AG08396 (cell line): ENCODE measurements around the gene TAS1R1.

Source experiments
- DNase-seq: peaks from one replicate; pipeline ENCODE4 v3.0.0; 2012; ENCODE audit warnings: low spot score, mixed read lengths

Gene TAS1R1

DNA sequence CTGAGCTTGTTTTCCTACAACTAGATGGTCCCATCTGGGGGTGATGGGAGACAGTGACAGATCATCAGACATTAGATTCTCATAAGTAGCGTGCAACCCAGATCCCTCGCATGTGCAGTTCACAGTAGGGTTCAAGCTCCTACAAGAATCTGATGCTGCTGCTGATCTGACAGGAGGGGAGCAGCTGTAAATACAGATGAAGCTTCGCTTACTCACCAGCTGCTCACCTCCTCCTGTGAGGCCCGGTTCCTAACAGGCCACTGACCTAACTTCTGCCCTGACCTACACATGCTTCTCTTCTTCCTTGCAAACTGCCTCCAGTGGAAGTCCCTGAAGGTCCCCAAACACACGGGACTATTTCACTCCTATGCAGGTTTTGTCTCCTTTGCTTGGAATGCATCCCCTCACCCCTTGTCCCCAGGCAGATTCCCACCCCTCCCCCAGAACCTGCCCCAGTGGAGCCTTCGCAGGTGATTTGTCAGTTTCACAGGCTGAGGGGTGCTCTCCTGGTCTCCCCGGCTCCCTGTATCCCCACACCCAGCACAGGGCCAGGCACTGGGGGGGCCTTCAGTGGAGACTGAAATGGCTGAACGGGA, 19.0 kb downstream of the TAS1R1 start:
- no peak for DNase-seq

DNA sequence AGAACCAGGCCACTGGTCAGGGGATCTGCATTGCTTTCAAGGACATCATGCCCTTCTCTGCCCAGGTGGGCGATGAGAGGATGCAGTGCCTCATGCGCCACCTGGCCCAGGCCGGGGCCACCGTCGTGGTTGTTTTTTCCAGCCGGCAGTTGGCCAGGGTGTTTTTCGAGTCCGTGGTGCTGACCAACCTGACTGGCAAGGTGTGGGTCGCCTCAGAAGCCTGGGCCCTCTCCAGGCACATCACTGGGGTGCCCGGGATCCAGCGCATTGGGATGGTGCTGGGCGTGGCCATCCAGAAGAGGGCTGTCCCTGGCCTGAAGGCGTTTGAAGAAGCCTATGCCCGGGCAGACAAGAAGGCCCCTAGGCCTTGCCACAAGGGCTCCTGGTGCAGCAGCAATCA, 19.7 kb downstream of the TAS1R1 start:
- no peak for DNase-seq

DNA sequence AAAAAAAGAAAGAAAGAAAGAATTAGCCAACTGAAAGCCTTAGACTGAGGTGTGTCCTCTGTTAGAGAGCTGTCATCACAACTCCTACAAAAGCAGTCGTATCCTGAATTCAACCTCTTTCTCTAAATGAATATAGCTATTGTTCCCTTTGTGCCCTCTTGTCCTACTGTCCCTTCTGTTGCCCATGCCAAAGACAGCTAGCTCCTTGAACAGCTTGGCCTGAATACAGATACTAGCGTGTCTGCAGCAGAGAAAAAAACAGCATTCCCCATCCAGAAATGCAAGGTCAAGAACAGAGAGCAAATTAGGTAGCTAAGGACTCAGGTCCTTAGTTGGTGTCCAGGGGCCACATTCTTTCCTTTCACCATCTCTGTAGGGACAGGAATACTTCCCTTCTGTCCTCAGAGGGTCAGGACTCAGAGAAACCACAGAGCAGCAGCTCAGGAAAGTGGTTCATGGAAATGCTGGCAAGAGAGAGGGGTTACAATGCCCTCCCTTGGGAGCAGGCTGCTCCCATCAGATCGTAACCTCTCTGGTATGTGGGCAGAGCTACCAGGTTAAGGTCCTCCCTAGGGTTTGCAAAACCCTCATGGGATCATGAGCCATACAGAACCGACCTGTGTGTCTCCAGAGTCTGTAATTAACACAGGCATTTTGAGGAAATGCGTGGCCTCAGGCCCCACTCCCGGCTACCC, 22.9 kb downstream of the TAS1R1 start:
- no peak for DNase-seq

DNA sequence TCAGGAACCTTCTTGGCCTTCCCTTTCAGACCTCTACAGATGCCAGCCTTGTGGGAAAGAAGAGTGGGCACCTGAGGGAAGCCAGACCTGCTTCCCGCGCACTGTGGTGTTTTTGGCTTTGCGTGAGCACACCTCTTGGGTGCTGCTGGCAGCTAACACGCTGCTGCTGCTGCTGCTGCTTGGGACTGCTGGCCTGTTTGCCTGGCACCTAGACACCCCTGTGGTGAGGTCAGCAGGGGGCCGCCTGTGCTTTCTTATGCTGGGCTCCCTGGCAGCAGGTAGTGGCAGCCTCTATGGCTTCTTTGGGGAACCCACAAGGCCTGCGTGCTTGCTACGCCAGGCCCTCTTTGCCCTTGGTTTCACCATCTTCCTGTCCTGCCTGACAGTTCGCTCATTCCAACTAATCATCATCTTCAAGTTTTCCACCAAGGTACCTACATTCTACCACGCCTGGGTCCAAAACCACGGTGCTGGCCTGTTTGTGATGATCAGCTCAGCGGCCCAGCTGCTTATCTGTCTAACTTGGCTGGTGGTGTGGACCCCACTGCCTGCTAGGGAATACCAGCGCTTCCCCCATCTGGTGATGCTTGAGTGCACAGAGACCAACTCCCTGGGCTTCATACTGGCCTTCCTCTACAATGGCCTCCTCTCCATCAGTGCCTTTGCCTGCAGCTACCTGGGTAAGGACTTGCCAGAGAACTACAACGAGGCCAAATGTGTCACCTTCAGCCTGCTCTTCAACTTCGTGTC, 23.7 kb downstream of the TAS1R1 start:
- DNase-seq, result no peak

DNA sequence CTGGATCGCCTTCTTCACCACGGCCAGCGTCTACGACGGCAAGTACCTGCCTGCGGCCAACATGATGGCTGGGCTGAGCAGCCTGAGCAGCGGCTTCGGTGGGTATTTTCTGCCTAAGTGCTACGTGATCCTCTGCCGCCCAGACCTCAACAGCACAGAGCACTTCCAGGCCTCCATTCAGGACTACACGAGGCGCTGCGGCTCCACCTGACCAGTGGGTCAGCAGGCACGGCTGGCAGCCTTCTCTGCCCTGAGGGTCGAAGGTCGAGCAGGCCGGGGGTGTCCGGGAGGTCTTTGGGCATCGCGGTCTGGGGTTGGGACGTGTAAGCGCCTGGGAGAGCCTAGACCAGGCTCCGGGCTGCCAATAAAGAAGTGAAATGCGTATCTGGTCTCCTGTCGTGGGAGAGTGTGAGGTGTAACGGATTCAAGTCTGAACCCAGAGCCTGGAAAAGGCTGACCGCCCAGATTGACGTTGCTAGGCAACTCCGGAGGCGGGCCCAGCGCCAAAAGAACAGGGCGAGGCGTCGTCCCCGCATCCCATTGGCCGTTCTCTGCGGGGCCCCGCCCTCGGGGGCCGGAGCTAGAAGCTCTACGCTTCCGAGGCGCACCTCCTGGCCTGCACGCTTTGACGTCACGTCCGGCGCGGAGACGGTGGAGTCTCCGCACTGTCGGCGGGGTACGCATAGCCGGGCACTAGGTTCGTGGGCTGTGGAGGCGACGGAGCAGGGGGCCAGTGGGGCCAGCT, 24.4 kb downstream of the TAS1R1 start, which contains the start of gene ZBTB48:
TSS of gene ZBTB48 (plus strand) at position 621 of the 745 bp plus-strand sequence. CDS start 616 bp downstream, outside the sequence.
- peak; percentile 100 for DNase-seq

DNA sequence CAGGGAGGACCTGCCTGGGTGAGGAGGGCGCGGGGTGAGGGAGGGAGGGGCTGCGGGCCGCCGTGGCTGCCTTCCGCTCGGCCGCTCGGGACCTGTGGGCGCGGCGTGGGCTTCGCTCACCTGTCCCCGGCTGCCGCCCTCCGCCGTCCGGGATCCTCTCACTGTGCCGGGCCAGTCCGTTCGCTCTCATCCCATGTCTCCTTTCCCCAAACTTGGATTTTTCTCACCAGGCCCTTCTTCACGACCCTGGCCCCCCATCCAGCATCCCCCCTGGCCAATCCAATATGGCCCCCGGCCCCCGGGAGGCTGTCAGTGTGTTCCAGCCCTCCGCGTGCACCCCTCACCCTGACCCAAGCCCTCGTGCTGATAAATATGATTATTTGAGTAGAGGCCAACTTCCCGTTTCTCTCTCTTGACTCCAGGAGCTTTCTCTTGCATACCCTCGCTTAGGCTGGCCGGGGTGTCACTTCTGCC, 25.0 kb downstream of the TAS1R1 start:
- no peak for DNase-seq

DNA sequence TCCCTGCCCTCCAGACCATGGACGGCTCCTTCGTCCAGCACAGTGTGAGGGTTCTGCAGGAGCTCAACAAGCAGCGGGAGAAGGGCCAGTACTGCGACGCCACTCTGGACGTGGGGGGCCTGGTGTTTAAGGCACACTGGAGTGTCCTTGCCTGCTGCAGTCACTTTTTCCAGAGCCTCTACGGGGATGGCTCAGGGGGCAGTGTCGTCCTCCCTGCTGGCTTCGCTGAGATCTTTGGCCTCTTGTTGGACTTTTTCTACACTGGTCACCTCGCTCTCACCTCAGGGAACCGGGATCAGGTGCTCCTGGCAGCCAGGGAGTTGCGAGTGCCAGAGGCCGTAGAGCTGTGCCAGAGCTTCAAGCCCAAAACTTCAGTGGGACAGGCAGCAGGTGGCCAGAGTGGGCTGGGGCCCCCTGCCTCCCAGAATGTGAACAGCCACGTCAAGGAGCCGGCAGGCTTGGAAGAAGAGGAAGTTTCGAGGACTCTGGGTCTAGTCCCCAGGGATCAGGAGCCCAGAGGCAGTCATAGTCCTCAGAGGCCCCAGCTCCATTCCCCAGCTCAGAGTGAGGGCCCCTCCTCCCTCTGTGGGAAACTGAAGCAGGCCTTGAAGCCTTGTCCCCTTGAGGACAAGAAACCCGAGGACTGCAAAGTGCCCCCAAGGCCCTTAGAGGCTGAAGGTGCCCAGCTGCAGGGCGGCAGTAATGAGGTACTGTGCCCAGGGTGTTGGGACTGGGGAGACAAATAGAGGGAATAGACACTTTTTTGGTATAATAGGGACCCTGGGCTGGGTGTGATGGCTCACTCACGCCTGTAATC, 25.7 kb downstream of the TAS1R1 start:
- no peak for DNase-seq

DNA sequence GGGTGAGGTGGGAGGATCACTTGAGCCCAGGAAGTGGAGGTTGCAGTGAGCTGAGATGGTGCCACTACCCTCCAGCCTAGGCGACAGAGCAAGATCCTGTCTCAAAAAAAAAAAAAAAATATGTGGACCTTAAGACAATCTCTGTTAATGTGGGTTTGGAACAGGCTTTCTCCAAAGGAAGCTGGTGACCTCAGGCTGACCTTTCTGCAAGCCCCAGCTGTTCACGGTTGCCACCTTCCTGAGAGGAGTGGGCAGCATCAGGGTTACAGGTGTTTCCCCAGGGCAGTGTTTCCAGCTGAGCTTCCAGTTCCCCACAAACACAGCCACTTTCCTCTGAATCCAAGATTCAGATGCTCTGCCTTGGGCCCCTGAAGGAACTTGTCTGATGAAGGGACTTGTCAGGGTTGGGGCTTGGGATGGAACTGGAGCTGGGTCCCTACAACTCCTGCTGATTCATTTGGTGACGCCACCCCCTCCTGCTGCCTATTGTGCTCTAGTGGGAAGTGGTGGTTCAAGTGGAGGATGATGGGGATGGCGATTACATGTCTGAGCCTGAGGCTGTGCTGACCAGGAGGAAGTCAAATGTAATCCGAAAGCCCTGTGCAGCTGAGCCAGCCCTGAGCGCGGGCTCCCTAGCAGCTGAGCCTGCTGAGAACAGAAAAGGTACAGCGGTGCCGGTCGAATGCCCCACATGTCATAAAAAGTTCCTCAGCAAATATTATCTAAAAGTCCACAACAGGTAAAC, 26.6 kb downstream of the TAS1R1 start:
- DNase-seq, result no peak

DNA sequence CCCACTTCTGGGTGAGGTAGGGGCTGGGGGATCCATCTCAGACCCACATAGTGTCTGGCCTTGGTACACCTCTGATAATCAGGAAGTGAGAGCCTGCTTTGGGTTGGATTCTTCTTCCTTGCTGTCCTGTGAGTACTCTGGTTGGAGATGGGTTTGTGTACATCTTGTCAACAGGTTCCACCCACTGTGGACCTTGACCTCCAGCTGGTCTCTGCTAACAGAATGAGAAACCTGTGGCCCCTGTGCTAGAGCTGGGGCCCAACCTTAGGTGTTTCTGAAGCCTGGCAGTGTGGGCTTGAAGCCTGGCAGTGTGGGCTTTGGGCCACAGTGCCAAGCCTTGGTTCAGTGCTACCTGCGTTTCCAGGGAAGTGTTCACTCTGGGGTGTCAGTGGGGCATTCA, 27.3 kb downstream of the TAS1R1 start:
- DNase-seq, result no peak

DNA sequence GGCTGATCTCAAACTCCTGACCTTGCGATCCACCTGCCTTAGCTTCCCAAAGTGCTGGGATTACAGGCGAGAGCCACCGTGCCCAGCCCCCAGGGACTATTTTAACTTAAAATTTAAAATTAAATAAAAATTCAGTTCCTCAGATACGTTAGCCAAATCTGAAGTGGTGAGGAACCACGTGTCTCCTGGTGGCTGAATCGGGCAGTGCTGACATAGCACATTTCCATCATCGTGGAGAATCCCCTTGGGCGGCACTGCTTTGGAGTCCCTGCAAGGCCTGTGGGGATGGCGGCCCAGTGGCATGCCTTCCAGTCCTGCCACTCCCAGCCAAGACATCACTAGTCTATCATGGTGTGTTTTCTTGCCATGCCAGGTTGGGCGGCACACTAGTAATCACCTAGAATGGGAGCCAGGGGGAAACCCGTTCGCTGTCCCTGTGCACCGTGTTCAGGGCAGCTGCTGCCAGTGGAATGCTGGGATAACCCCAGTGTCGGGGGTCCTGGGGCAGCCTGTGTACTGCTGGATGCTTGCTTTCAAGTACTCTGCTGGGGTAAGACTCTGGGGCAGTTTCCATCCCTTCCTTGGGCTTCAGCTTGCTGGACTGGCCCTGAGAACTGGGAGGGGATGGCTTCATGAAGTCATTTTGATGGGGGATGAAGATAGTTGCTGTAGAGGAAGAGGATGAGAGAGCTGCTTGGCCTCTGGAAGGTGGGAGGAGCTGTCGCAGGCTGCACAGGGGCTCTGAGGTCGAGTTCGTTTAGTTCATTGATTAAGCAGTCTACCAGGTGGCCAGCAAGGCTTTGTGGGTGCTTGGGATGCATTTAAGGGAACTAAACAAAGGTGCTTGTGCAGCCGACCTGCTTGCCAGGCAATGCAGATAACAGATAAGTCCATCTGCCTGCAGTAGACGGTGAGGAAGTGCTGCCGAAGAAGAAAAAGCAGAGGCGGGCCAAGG, 29.3 kb downstream of the TAS1R1 start:
- no peak for DNase-seq

DNA sequence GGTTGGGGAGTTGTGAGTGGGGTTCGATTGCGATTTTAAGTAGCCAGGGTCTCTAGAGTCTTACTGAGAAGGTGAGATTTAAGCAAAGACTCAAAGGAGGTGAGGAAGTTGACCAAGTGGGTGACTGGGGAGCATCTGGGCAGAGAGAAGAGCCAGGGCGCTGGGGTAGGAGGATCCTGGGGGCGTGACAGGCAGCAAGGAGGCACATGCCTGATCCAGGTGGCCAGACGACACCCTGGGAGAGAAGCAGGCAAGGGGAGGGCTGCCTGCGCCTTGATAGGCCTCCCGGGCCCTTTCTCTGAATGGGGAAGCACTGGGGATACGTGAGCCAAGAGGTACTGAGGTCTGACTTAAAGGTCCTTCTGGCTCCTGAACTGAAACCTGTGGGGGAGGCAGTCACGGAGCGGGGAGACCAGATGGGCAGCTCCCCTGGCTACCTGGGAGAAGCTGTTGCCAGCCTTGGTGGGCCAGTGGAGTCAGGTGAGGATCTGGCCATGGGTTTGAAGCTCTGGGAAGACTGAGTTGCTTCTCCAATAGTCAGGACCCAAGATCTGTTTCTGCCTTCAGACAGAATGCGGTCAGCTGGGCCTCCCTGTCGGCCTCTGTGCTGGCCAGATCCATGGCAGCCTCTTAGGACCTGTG, 30.1 kb downstream of the TAS1R1 start:
- DNase-seq, result peak; percentile 4

DNA sequence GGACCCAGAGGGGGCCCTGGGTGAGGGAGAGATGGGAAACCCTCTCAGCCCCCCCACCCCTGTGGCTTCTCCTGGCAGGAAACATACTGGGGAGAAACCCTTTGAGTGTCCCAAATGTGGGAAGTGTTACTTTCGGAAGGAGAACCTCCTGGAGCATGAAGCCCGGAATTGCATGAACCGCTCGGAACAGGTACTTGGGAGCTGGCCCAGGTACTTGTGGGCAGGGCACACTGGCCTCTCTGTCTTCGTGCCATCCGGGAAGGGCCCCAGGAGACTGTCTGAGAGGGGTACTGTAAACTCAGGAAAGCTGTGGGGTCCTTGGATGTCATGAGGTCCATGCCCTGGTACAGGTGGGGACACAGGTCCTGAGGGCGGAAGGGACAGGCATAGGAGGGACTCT, 30.7 kb downstream of the TAS1R1 start:
- DNase-seq, result peak; percentile 2

DNA sequence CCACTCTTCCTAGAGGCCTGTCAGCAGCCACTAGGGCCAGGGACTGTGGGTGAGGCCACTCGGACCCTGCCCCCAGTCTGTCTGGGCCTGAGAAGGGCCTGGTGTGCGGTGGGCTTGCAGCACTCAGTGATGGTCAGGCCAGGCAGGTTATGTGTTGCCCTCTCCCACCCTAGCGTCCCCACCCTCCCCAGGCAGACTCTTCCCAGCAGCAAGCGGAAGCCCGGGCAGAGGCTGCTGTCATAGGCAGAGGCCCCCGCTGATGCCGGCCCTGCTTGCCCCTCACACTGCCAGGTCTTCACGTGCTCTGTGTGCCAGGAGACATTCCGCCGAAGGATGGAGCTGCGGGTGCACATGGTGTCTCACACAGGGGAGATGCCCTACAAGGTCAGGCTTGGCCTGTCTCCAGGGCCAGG, 31.3 kb downstream of the TAS1R1 start:
- peak; percentile 4 for DNase-seq

DNA sequence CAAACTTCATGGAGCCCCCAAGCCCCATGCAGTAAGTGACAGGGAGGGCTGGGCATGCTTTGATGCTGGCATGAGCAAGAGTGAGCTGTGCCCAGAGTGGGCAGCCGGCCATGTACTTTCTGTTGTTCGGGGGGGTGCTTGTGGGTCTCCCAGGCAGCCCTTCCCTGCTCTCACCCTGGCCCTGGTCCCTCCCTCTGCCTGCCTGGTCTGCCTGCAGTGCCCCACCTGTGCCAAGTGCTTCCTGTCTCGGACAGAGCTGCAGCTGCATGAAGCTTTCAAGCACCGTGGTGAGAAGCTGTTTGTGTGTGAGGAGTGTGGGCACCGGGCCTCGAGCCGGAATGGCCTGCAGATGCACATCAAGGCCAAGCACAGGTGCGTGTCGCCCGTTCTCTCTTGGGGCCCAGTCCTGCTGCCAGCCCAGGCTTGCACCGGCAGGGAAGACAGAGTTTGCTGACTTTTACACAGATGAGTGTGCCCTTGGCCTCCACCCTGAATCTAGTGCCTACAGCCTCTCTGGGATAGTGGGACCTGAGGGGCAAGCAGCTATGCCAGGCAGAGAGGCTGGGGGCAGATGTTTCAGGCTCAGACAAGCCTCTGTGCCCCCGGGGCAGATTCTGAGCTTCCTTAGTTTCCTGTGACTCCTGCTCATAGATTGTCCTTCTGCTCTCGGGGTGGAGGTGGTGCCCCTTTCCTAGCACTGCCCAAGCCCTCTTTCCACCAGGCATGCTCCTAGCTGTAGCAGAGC, 32.3 kb downstream of the TAS1R1 start:
- DNase-seq, result no peak

DNA sequence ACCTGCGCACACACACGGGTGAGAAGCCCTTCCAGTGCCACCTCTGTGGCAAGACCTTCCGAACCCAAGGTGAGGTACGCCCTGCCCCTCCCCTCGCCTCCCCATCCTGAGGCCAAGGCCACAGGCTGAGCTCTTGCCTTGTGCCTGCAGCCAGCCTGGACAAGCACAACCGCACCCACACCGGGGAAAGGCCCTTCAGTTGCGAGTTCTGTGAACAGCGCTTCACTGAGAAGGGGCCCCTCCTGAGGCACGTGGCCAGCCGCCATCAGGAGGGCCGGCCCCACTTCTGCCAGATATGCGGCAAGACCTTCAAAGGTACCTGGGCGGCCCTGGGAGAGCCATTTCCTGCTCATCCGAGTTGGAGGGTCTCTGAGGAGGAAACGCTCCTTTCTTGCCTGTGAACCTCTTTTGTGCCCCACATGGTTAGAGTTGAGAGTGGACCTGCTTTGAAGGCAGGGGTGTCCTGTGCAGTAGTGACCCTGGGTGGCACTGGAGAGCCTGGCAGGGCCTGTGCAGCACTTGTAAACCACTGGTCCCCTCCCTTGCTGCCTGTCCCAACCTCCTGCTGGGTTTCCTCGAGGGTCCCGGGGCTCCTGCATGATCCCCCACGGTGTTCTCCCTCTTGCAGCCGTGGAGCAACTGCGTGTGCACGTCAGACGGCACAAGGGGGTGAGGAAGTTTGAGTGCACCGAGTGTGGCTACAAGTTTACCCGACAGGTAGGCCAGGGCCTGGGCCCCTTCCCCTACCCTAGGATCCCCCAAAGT, 33.2 kb downstream of the TAS1R1 start:
- no peak for DNase-seq

DNA sequence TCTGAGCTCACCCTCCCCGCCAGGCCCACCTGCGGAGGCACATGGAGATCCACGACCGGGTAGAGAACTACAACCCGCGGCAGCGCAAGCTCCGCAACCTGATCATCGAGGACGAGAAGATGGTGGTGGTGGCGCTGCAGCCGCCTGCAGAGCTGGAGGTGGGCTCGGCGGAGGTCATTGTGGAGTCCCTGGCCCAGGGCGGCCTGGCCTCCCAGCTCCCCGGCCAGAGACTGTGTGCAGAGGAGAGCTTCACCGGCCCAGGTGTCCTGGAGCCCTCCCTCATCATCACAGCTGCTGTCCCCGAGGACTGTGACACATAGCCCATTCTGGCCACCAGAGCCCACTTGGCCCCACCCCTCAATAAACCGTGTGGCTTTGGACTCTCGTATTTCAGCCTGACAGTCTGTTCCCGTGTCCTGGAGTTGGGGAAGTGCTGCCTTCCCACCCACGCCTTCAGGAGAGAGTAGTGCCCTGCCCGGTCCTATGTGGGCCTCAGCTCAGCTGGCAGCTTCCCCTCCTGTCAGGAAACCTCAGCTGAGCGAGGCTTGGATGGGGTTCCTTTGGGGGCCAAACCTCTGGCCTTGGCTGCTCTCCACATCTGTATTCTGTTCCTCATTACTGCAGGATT, 33.9 kb downstream of the TAS1R1 start:
- DNase-seq, result no peak

DNA sequence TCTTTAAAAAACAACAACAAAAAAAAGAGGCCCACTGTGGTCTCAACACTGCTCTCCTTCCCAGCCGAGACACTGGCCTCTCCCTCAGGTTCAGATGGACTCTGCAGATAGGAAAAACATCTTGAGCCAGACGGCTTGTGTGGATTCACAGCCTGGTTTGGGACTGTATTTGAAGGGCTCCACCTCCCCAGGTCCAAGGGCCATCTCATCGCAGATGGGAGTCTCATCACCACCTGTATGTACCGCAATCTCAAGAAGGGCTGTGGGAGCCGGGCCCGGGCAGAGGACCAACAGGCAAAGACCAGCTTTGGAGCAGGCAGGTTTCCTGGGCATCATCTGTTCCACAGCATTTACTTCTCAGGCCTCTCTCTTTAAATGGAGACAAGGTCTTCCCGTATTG, 34.9 kb downstream of the TAS1R1 start:
- DNase-seq, result no peak
